Prostate gland (tissue), 2 donors: ENCODE results near the gene RAD23B. TPM values are rescaled to one million over a fixed set of nuclear protein-coding genes. Genes with fewer than 3 reads are reported as not detected.

Experiments used
- DNase-seq: peaks from one replicate; pipeline ENCODE4 v3.0.0-alpha.2; 2019; ENCODE audit warnings: low spot score
- H3K27ac ChIP-seq, 2 donors: fragments of 200-600 bp; sonication (generic); 2 replicates each; pipeline ENCODE4 v1.5.1; 2017 to 2019
- H3K27me3 ChIP-seq: fragments of 200-600 bp; sonication (generic); replicated peaks from 2 replicates; pipeline ENCODE4 v1.5.1; 2019; ENCODE audit not compliant: insufficient read depth
- H3K36me3 ChIP-seq, 2 donors: fragments of 200-600 bp; sonication (generic); 1 replicate in 1 of 2; 2 replicates in 1 of 2; pipeline versions ENCODE4 v1.5.1 to v1.8.1; 2017 to 2019
- H3K4me1 ChIP-seq: fragments of 200-600 bp; sonication (generic); replicated peaks from 2 replicates; pipeline ENCODE4 v1.5.1; 2019
- H3K4me3 ChIP-seq, 2 donors: fragments of 200-600 bp; sonication (generic); 2 replicates each; pipeline ENCODE4 v1.5.1; 2017 to 2019
- H3K9me3 ChIP-seq: fragments of 200-600 bp; sonication (generic); 2 replicates; pipeline ENCODE4 v1.5.1; 2017
- CTCF ChIP-seq, 4 experiments: fragments of 200-600 bp in 2 of 4; fragments of 450-650 bp in 2 of 4; sonication (generic) in 2 of 4; IDR thresholded peaks; 1 replicate in 3 of 4; 2 replicates in 1 of 4; pipeline ENCODE4 v1.5.1; 2016 to 2019; ENCODE audit warnings: antibody characterized with exemption in 4 of 4, mild to moderate bottlenecking in 2 of 4, moderate library complexity in 2 of 4
- POLR2A ChIP-seq: fragments of 450-650 bp; IDR thresholded peaks from one replicate; pipeline ENCODE4 v1.6.1; 2016; ENCODE audit warnings: antibody characterized with exemption, mild to moderate bottlenecking
- POLR2AphosphoS5 ChIP-seq: sonication (generic); formaldehyde crosslinking; IDR thresholded peaks from one replicate; pipeline ENCODE4 v1.6.1; 2017; ENCODE audit warnings: antibody characterized with exemption
- WGBS: methylation state at CpG from one replicate; pipeline ENCODE4 v1.1.5; 2018; 5-methylcytosine and 5-hydroxymethylcytosine counted together
- intact Hi-C: fragments of 100-400 bp; cut with DNase I; formaldehyde crosslinking; loops from one replicate; pipeline ENCODE4 v1.14.2; 2022
- total RNA-seq, 2 donors: library from RNA; depleted of rRNA; stranded (reverse); fragments of >200 nt; gene quantifications; one replicate each; pipeline ENCODE4 v1.1.0, GENCODE V29; 2016

Gene RAD23B
- total RNA-seq, 2 donors from 2014 or later: 92.3 to 111 TPM

GRCh38 chr9:107340920-107341632 is 58.0 kb downstream of the RAD23B start:
- H3K27ac ChIP-seq: no peak overlapping the region
- DNase-seq: peak; percentile 74
- intact Hi-C loops: loop anchor here (2.0 kb wide), 1 partner anchor 100 kb away; no protein-coding TSS in a partner anchor
- TF ChIP-seq POLR2A (no peak), POLR2AphosphoS5 (peak; percentile 56), CTCF (IDR thresholded peaks at IDR 0.05) (peak; percentile 78 to 90 (median 82))
- no peaks in the 10 kb centered on the region for H3K27me3 ChIP-seq
- no peak overlapping the region for H3K4me3 ChIP-seq
- H3K36me3 ChIP-seq: no peaks in the 10 kb centered on the region
- peaks cover 6% of the 10 kb centered on the region for H3K4me1 ChIP-seq
- WGBS: 49% methylated on average over 18 of the region's 18 CpGs
- H3K9me3 ChIP-seq: no peaks in the 10 kb centered on the region

- H3K9me3 ChIP-seq: no peaks in the 10 kb centered on the region
- TF ChIP-seq POLR2AphosphoS5 (no peak), CTCF (IDR thresholded peaks at IDR 0.05) (no peak), POLR2A (no peak)
- no peak overlapping the region for H3K27ac ChIP-seq
- no peak overlapping the region for H3K4me3 ChIP-seq
- H3K27me3 ChIP-seq: no peaks in the 10 kb centered on the region
- DNase-seq: no peak
- H3K4me1 ChIP-seq: peaks cover 2% of the 10 kb centered on the region
- no peaks in the 10 kb centered on the region for H3K36me3 ChIP-seq
- WGBS: 90% methylated on average over 6 of the region's 6 CpGs
- intact Hi-C loops: no loop called here
Measured at GRCh38 chr9:107342476-107343161, 59.5 kb downstream of the RAD23B start.

- H3K27ac ChIP-seq: no peak overlapping the region
- H3K9me3 ChIP-seq: no peaks in the 10 kb centered on the region
- no peak for TF ChIP-seq CTCF (IDR thresholded peaks at IDR 0.05)
- TF ChIP-seq POLR2A: no peak
- no peak for TF ChIP-seq POLR2AphosphoS5
- no peaks in the 10 kb centered on the region for H3K27me3 ChIP-seq
- no peaks in the 10 kb centered on the region for H3K4me1 ChIP-seq
- WGBS: 61% methylated on average over 2 of the region's 2 CpGs
- intact Hi-C loops: no loop called here
- H3K36me3 ChIP-seq: no peaks in the 10 kb centered on the region
- H3K4me3 ChIP-seq: no peak overlapping the region
- no peak for DNase-seq
Measured at GRCh38 chr9:107345327-107345726, 62.2 kb downstream of the RAD23B start.

- WGBS: 42% methylated on average over 4 of the region's 4 CpGs
- Histone ChIP-seq H3K4me3 (no peak overlapping the region), H3K36me3 (no peaks in the 10 kb centered on the region), H3K27ac (no peak overlapping the region), H3K27me3 (no peaks in the 10 kb centered on the region), H3K9me3 (no peaks in the 10 kb centered on the region), H3K4me1 (no peaks in the 10 kb centered on the region)
- intact Hi-C loops: no loop called here
- TF ChIP-seq POLR2A: no peak
- TF ChIP-seq CTCF (IDR thresholded peaks at IDR 0.05): no peak
- no peak for TF ChIP-seq POLR2AphosphoS5
- no peak for DNase-seq
Measured at GRCh38 chr9:107348836-107349235, 65.8 kb downstream of the RAD23B start.

- Histone ChIP-seq H3K27me3 (no peaks in the 10 kb centered on the region), H3K4me3 (no peak overlapping the region), H3K36me3 (no peaks in the 10 kb centered on the region), H3K27ac (no peak overlapping the region), H3K9me3 (no peaks in the 10 kb centered on the region), H3K4me1 (no peaks in the 10 kb centered on the region)
- intact Hi-C loops: no loop called here
- DNase-seq: no peak
- TF ChIP-seq POLR2AphosphoS5 (no peak), POLR2A (no peak), CTCF (IDR thresholded peaks at IDR 0.05) (no peak)
Measured at GRCh38 chr9:107350443-107350842, 67.4 kb downstream of the RAD23B start.
